ENCODE results near the gene FAM222B.

GRCh38 chr17:28812091-28812747, 30.4 kb downstream of the FAM222B start:
- TF ChIP-seq, protein P1, sequence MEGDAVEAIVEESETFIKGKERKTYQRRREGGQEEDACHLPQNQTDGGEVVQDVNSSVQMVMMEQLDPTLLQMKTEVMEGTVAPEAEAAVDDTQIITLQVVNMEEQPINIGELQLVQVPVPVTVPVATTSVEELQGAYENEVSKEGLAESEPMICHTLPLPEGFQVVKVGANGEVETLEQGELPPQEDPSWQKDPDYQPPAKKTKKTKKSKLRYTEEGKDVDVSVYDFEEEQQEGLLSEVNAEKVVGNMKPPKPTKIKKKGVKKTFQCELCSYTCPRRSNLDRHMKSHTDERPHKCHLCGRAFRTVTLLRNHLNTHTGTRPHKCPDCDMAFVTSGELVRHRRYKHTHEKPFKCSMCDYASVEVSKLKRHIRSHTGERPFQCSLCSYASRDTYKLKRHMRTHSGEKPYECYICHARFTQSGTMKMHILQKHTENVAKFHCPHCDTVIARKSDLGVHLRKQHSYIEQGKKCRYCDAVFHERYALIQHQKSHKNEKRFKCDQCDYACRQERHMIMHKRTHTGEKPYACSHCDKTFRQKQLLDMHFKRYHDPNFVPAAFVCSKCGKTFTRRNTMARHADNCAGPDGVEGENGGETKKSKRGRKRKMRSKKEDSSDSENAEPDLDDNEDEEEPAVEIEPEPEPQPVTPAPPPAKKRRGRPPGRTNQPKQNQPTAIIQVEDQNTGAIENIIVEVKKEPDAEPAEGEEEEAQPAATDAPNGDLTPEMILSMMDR (IDR thresholded peaks at IDR 0.05), result no peak
- TF ChIP-seq POLR2A (IDR thresholded peaks at IDR 0.05), result peak in 1 of 2 donors; percentile 6
